HepG2 (cell line): ENCODE results near the gene C6orf132. TPM values are rescaled to one million over a fixed set of nuclear protein-coding genes. Genes with fewer than 3 reads are reported as not detected.

ENCODE experiments used
- CEBPZ ChIP-seq: IDR thresholded peaks from 2 replicates; pipeline ENCODE4 v1.6.1; 2012; ENCODE audit warnings: low read length, improper control_type of control experiment
- CTCF ChIP-seq: sonication (generic); formaldehyde crosslinking; IDR thresholded peaks from 2 replicates; pipeline ENCODE4 v1.5.0; 2020; ENCODE audit warnings: mild to moderate bottlenecking, missing genetic modification reagents, moderate library complexity
- DNMT1 ChIP-seq: sonication (generic); formaldehyde crosslinking; IDR thresholded peaks from 2 replicates; pipeline ENCODE4 v1.5.1; 2020; ENCODE audit warnings: mild to moderate bottlenecking, missing genetic modification reagents
- HDAC6 ChIP-seq: fragments of 200-600 bp; sonication (generic); IDR thresholded peaks from 2 replicates; pipeline ENCODE4 v1.7.0; 2017; ENCODE audit warnings: mild to moderate bottlenecking, antibody characterized with exemption, low read length, low read depth
- NFATC3 ChIP-seq: sonication (generic); formaldehyde crosslinking; IDR thresholded peaks from 2 replicates; pipeline ENCODE4 v1.5.1; 2020; ENCODE audit warnings: mild to moderate bottlenecking, missing genetic modification reagents
- NR0B2 ChIP-seq: sonication (generic); formaldehyde crosslinking; IDR thresholded peaks from 2 replicates; pipeline ENCODE4 v1.4.0; 2020; ENCODE audit warnings: mild to moderate bottlenecking, missing genetic modification reagents
- PHF20 ChIP-seq: sonication (generic); formaldehyde crosslinking; IDR thresholded peaks from 2 replicates; pipeline ENCODE4 v1.5.0; 2020; ENCODE audit warnings: mild to moderate bottlenecking, missing genetic modification reagents
- RBAK ChIP-seq: sonication (generic); formaldehyde crosslinking; IDR thresholded peaks from 2 replicates; pipeline ENCODE4 v1.5.1; 2020; ENCODE audit warnings: mild to moderate bottlenecking, missing genetic modification reagents
- SALL1 ChIP-seq: sonication (generic); formaldehyde crosslinking; IDR thresholded peaks from 2 replicates; pipeline ENCODE4 v1.8.0; 2022; ENCODE audit warnings: mild to moderate bottlenecking, missing genetic modification reagents
- SMC3 ChIP-seq: IDR thresholded peaks from 2 replicates; pipeline ENCODE4 v1.6.1; 2011; ENCODE audit warnings: low read length, improper control_type of control experiment
- TBL1XR1 ChIP-seq: fragments of 150-350 bp; IDR thresholded peaks from 2 replicates; pipeline ENCODE4 v1.6.1; 2014; ENCODE audit warnings: borderline replicate concordance, low read length; ENCODE audit not compliant: partially characterized antibody
- TBX2 ChIP-seq: sonication (generic); formaldehyde crosslinking; IDR thresholded peaks from 2 replicates; pipeline ENCODE4 v1.5.0; 2020; ENCODE audit warnings: missing genetic modification reagents, mild to moderate bottlenecking, borderline replicate concordance
- ZBTB34 ChIP-seq: sonication (generic); formaldehyde crosslinking; IDR thresholded peaks from 2 replicates; pipeline ENCODE4 v1.8.0; 2022; ENCODE audit warnings: mild to moderate bottlenecking, missing genetic modification reagents
- ZFYVE20 ChIP-seq: sonication (generic); formaldehyde crosslinking; IDR thresholded peaks from 2 replicates; pipeline ENCODE4 v1.8.0; 2023; ENCODE audit warnings: low read depth, mild to moderate bottlenecking, moderate library complexity, missing genetic modification reagents, borderline replicate concordance
- ZMYM2 ChIP-seq: sonication (generic); formaldehyde crosslinking; IDR thresholded peaks from 2 replicates; pipeline ENCODE4 v1.8.0; 2022; ENCODE audit warnings: mild to moderate bottlenecking, missing genetic modification reagents
- ZNF20 ChIP-seq: sonication (generic); formaldehyde crosslinking; IDR thresholded peaks from 2 replicates; pipeline ENCODE4 v1.4.0; 2020; ENCODE audit warnings: mild to moderate bottlenecking, moderate library complexity, missing genetic modification reagents
- ZNF326 ChIP-seq: sonication (generic); formaldehyde crosslinking; IDR thresholded peaks from 2 replicates; pipeline ENCODE4 v1.4.0; 2020; ENCODE audit warnings: missing genetic modification reagents, borderline replicate concordance
- ZNF44 ChIP-seq: sonication (generic); formaldehyde crosslinking; IDR thresholded peaks from 2 replicates; pipeline ENCODE4 v1.5.1; 2020; ENCODE audit warnings: mild to moderate bottlenecking, missing genetic modification reagents
- ZNF441 ChIP-seq: sonication (generic); formaldehyde crosslinking; IDR thresholded peaks from 2 replicates; pipeline ENCODE4 v1.7.0; 2021; ENCODE audit warnings: missing genetic modification reagents, borderline replicate concordance
- ZNF572 ChIP-seq: sonication (generic); formaldehyde crosslinking; IDR thresholded peaks from 2 replicates; pipeline ENCODE4 v1.5.1; 2020; ENCODE audit warnings: mild to moderate bottlenecking, missing genetic modification reagents
- ZNF616 ChIP-seq: sonication (generic); formaldehyde crosslinking; IDR thresholded peaks from 2 replicates; pipeline ENCODE4 v1.5.0; 2020; ENCODE audit warnings: low read depth, mild to moderate bottlenecking, missing genetic modification reagents
- ZNF720 ChIP-seq: sonication (generic); formaldehyde crosslinking; IDR thresholded peaks from 2 replicates; pipeline ENCODE4 v1.4.0; 2020; ENCODE audit warnings: missing genetic modification reagents
- ZNF780A ChIP-seq: sonication (generic); formaldehyde crosslinking; IDR thresholded peaks from 2 replicates; pipeline ENCODE4 v1.8.0; 2022; ENCODE audit warnings: mild to moderate bottlenecking, missing genetic modification reagents, moderate library complexity
- ZNF891 ChIP-seq: sonication (generic); formaldehyde crosslinking; IDR thresholded peaks from 2 replicates; pipeline ENCODE4 v1.5.0; 2020; ENCODE audit warnings: mild to moderate bottlenecking, missing genetic modification reagents
- polyA plus RNA-seq, 8 experiments: library from polyadenylated mRNA; depleted of rRNA in 3 of 8; stranded (reverse) in 7 of 8; unstranded in 1 of 8; fragments of >200 nt; fragmentation: Illumina TruSeq in 4 of 8; extraction: Trizol in 4 of 8; gene quantifications; 2 replicates each; pipeline versions ENCODE4 v1.2.1 to v1.2.3, GENCODE V29; 2011 to 2016; ENCODE audit warnings: low read depth in 4 of 8, missing spikeins in 1 of 8, mixed read lengths in 1 of 8; ENCODE audit not compliant: insufficient read depth in 1 of 8
- total RNA-seq, 5 experiments: library from RNA; depleted of rRNA; stranded (reverse); fragments of >200 nt; fragmentation: Illumina TruSeq; extraction: Trizol; gene quantifications; 2 replicates each; pipeline ENCODE4 v1.2.3, GENCODE V29; 2016; ENCODE audit warnings: low read depth in 1 of 5
- TF ChIP-seq, protein P1 (sequence below): sonication (generic); formaldehyde crosslinking; IDR thresholded peaks from 2 replicates; pipeline ENCODE4 v1.4.0; 2020; ENCODE audit warnings: mild to moderate bottlenecking, missing genetic modification reagents

Gene C6orf132
- total and polyA plus RNA-seq, 2 of the 13 experiments (the other 11 are each of a cell fraction or from before 2014, with no cell fraction given), result 0.78 to 3.0 TPM

DNA sequence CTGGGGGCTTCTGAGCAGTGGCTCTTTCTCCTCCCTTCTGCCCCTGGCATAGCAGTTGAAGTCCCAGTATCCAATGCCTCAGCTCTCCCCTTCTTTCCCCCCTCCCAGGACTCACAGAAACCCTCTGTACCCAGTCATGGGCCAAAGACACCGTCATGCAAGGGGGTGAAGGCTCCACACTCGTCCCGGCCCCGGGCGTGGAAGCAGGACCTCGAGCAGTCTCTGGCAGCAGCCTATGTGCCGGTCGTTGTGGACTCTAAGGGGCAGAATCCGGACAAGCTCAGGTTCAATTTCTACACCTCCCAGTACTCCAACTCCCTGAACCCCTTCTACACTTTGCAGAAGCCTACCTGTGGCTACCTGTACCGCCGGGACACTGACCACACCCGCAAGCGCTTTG lies 20.4 kb upstream of the C6orf132 start (continued):
- TF ChIP-seq CEBPZ (no peak), ZMYM2 (CRISPR knock-in tag) (no peak), CTCF (CRISPR knock-in tag) (no peak; the same call in 1 of the 2 replicates), ZNF326 (CRISPR knock-in tag) (no peak), ZNF780A (CRISPR knock-in tag) (no peak), HDAC6 (no peak), TBX2 (CRISPR knock-in tag) (0 out of 2 replicates have a peak, but pooled peaks have one; percentile 47), NFATC3 (no peak), ZNF44 (CRISPR knock-in tag) (no peak), SALL1 (CRISPR knock-in tag) (0 out of 2 replicates have a peak, but pooled peaks have one; percentile 7), ZNF441 (no peak), ZNF572 (CRISPR knock-in tag) (0 out of 2 replicates have a peak, but pooled peaks have one; percentile 20), ZBTB34 (CRISPR knock-in tag) (no peak), ZNF616 (CRISPR knock-in tag) (no peak), RBAK (CRISPR knock-in tag) (no peak), NR0B2 (CRISPR knock-in tag) (0 out of 2 replicates have a peak, but pooled peaks have one; percentile 55), ZNF891 (CRISPR knock-in tag) (no peak), DNMT1 (CRISPR knock-in tag) (peak; percentile 64; the same call in 1 of the 2 replicates), PHF20 (CRISPR knock-in tag) (no peak), SMC3 (no peak), ZNF20 (CRISPR knock-in tag) (no peak), ZNF720 (CRISPR knock-in tag) (no peak), ZFYVE20 (CRISPR knock-in tag) (no peak), TBL1XR1 (no peak)
- TF ChIP-seq, protein P1, sequence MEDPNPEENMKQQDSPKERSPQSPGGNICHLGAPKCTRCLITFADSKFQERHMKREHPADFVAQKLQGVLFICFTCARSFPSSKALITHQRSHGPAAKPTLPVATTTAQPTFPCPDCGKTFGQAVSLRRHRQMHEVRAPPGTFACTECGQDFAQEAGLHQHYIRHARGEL (CRISPR knock-in tag), result peak; percentile 15; the same call in 1 of the 2 replicates
